C4-2B (cell line): Measurements from ENCODE around the gene ADGRD2.

Experiments used
- CTCF ChIP-seq: fragments of 450-650 bp; conservative IDR thresholded peaks from 2 replicates; pipeline ENCODE4 v1.5.1; 2017; ENCODE audit warnings: mild to moderate bottlenecking
- ZFX ChIP-seq: fragments of 450-650 bp; IDR thresholded peaks from 2 replicates; pipeline ENCODE4 v1.6.1; 2017

- no peak for TF ChIP-seq CTCF
- no peak for TF ChIP-seq ZFX
These were observed 21.5 kb downstream of the ADGRD2 start for GRCh38 chr9:124471761-124472160.
